ENCODE data around the gene WDFY1. TPM values are rescaled to one million over a fixed set of nuclear protein-coding genes. Genes with fewer than 3 reads are reported as not detected.

Gene WDFY1
- total RNA-seq, 1 donor from 2014 or later: 177 TPM

DNA sequence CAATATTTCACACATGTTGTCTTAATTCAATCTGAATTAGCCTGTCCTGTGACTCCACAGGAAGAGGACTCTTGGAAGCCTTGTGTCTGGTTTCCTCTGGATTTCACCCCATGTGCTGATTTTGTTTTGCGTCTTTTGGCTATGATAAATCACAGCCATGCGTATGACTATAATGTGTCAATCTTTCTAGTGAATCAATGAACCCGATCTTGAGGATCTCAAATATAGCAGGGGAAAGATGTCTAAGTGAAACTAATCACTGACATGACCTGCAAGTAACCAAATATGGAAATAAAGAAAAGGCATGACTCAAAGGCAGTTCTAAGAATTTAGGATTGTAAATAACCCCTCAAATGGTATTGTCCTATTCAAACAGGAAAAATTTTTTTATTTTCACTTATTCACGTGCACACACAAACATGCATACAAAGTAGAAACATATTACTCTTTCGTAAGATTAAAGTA is 8.2 kb downstream of the WDFY1 start:
- H3K4me3 ChIP-seq: no peak overlapping the region
- peak overlapping the region; percentile 36 for H3K4me2 ChIP-seq
- Mint-ChIP-seq H3K27me3 (ENCODE audit: insufficient read depth, low read depth) (no peaks in the 10 kb centered on the region), H3K9me3 (no peaks in the 10 kb centered on the region), H3K36me3 (peaks cover 12% of the 10 kb centered on the region), H3K27ac (no peak overlapping the region), H3K4me1 (peaks cover 25% of the 10 kb centered on the region), H3K4me3 (no peak overlapping the region)
- H3F3A ChIP-seq (ENCODE audit: low read depth): no peaks in the 10 kb centered on the region
- H3K9ac ChIP-seq: no peak overlapping the region
- no peak for TF ChIP-seq CTCF (IDR thresholded peaks at IDR 0.05)
- no peak for TF ChIP-seq EZH2phosphoT487 (IDR thresholded peaks at IDR 0.05)
- TF ChIP-seq EZH2 (IDR thresholded peaks at IDR 0.05): no peak
- H4K20me1 ChIP-seq (ENCODE audit: low read depth): peaks cover 77% of the 10 kb centered on the region
- H3K27ac ChIP-seq: no peak overlapping the region
- H2AFZ ChIP-seq (replicated peaks): no peak overlapping the region
- H3K9me3 ChIP-seq (ENCODE audit: low read depth): no peaks in the 10 kb centered on the region
- peaks cover 99% of the 10 kb centered on the region for H3K79me2 ChIP-seq (ENCODE audit: low read depth)
- H3K36me3 ChIP-seq: no peaks in the 10 kb centered on the region
- H3K27me3 ChIP-seq: no peaks in the 10 kb centered on the region
- peaks cover 35% of the 10 kb centered on the region for H3K4me1 ChIP-seq
- no peak for DNase-seq (ENCODE audit: low spot score)

DNA sequence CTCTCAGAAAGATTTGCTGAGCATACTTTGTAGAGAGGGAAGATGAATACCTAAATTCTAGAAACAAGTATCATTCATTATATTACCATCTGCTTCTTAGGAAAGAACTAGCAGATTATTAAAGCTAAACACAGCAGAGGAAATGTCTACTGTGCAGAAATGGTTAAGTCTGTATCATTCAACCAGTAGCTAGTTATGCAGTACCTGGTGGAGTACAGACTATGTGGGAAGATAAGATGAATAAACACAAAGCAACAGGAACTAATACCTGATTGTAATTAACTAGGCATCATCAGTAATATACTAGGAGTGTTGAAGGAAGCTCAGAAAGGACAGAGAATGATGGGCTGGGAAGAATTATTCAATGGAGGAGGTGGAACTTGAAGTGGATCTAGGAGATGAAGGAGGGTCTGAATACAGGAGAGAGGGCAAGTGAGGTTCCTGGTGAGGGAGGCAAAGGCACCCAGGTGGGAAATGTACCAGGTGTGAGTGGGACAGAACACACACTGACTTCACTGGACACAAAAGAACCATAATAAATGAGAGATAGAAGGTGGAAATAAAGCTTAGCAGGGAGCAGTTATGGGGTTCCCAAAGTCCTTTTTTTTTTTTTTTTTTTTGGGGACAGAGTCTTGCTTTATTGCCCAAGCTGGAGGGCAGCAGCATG is 9.5 kb downstream of the WDFY1 start:
- no peak overlapping the region for H3K27ac ChIP-seq
- peaks cover 40% of the 10 kb centered on the region for H3K4me1 ChIP-seq
- H3K36me3 ChIP-seq: no peaks in the 10 kb centered on the region
- no peak for TF ChIP-seq CTCF (IDR thresholded peaks at IDR 0.05)
- no peak for TF ChIP-seq EZH2 (IDR thresholded peaks at IDR 0.05)
- no peak for TF ChIP-seq EZH2phosphoT487 (IDR thresholded peaks at IDR 0.05)
- H3K4me3 ChIP-seq: no peak overlapping the region
- DNase-seq (ENCODE audit: low spot score): no peak
- Mint-ChIP-seq H3K4me3 (no peak overlapping the region), H3K27ac (no peak overlapping the region), H3K27me3 (ENCODE audit: insufficient read depth, low read depth) (no peaks in the 10 kb centered on the region), H3K9me3 (no peaks in the 10 kb centered on the region), H3K36me3 (peaks cover 6% of the 10 kb centered on the region), H3K4me1 (peaks cover 23% of the 10 kb centered on the region)
- H3F3A ChIP-seq (ENCODE audit: low read depth): no peaks in the 10 kb centered on the region
- H2AFZ ChIP-seq (replicated peaks): no peak overlapping the region
- H3K27me3 ChIP-seq: no peaks in the 10 kb centered on the region
- no peak overlapping the region for H3K4me2 ChIP-seq
- H3K79me2 ChIP-seq (ENCODE audit: low read depth): peaks cover 99% of the 10 kb centered on the region
- no peaks in the 10 kb centered on the region for H3K9me3 ChIP-seq (ENCODE audit: low read depth)
- H4K20me1 ChIP-seq (ENCODE audit: low read depth): peaks cover 84% of the 10 kb centered on the region
- no peak overlapping the region for H3K9ac ChIP-seq

GRCh38 chr2:223934870-223935269 is 10.3 kb downstream of the WDFY1 start:
- peaks cover 1% of the 10 kb centered on the region for H3K9me3 Mint-ChIP-seq
- Histone ChIP-seq H3K9me3 (ENCODE audit: low read depth) (no peaks in the 10 kb centered on the region), H3K4me2 (no peak overlapping the region), H3K4me3 (no peak overlapping the region), H2AFZ (replicated peaks) (no peak overlapping the region), H3K27ac (no peak overlapping the region), H3K9ac (no peak overlapping the region), H3K4me1 (peaks cover 40% of the 10 kb centered on the region), H3K79me2 (ENCODE audit: low read depth) (peaks cover 99% of the 10 kb centered on the region), H4K20me1 (ENCODE audit: low read depth) (peaks cover 86% of the 10 kb centered on the region), H3F3A (ENCODE audit: low read depth) (no peaks in the 10 kb centered on the region), H3K27me3 (no peaks in the 10 kb centered on the region), H3K36me3 (no peaks in the 10 kb centered on the region)
- no peak for TF ChIP-seq EZH2phosphoT487 (IDR thresholded peaks at IDR 0.05)
- TF ChIP-seq EZH2 (IDR thresholded peaks at IDR 0.05): no peak
- TF ChIP-seq CTCF (IDR thresholded peaks at IDR 0.05): no peak
- no peaks in the 10 kb centered on the region for H3K27me3 Mint-ChIP-seq (ENCODE audit: insufficient read depth, low read depth)
- H3K27ac Mint-ChIP-seq: no peak overlapping the region
- H3K4me3 Mint-ChIP-seq: no peak overlapping the region
- no peak for DNase-seq (ENCODE audit: low spot score)
- peaks cover 25% of the 10 kb centered on the region for H3K4me1 Mint-ChIP-seq
- peaks cover 6% of the 10 kb centered on the region for H3K36me3 Mint-ChIP-seq
